OCI-LY3 (cell line): Measurements from ENCODE around the gene PTPN5.
"Not testable (repeated sequence)": the region's sequence is repeated elsewhere in the genome, so short reads cannot be mapped to it uniquely, and the experiment has no call there.

Experiments used
- H2AFZ ChIP-seq: fragments of 200-600, 300-600 bp; shearing (Covaris generic); 2 replicates; pipeline ENCODE4 v1.6.0; 2014; ENCODE audit warnings: antibody characterized with exemption, low read depth, low read length
- H3K27ac ChIP-seq: fragments of 200-600, 300-600 bp; sonication (generic); 2 replicates; pipeline ENCODE4 v1.5.1; 2014; ENCODE audit warnings: mild to moderate bottlenecking, low read length, moderate library complexity, mixed read lengths
- H3K27me3 ChIP-seq: fragments of 200-600, 300-600 bp; sonication (generic); 2 replicates; pipeline ENCODE4 v1.6.1; 2014; ENCODE audit warnings: low read depth, low read length, mixed read lengths
- H3K36me3 ChIP-seq: fragments of 200-600, 300-600 bp; sonication (generic); replicated peaks from 2 replicates; pipeline ENCODE3; 2014; ENCODE audit warnings: low read depth, low read length, mixed read lengths
- H3K4me1 ChIP-seq: fragments of 300-600, 200-600 bp; sonication (generic); 2 replicates; pipeline ENCODE4 v1.6.1; 2014; ENCODE audit warnings: low read length, mixed read lengths
- H3K4me2 ChIP-seq: fragments of 200-600, 300-600 bp; sonication (generic); 2 replicates; pipeline ENCODE4 v1.6.1; 2014; ENCODE audit warnings: low read length, mixed read lengths
- H3K4me3 ChIP-seq: fragments of 300-600, 200-600 bp; sonication (generic); 2 replicates; pipeline ENCODE4 v1.5.1; 2014; ENCODE audit warnings: antibody characterized with exemption, mild to moderate bottlenecking, low read length, moderate library complexity
- H3K79me2 ChIP-seq: fragments of 300-600, 200-600 bp; shearing (Covaris generic); 2 replicates; pipeline ENCODE4 v1.6.1; 2014; ENCODE audit warnings: mild to moderate bottlenecking, low read length, mixed read lengths
- H3K9ac ChIP-seq: fragments of 300-600, 200-600 bp; shearing (Covaris generic); 2 replicates; pipeline ENCODE4 v1.6.0; 2014; ENCODE audit warnings: mild to moderate bottlenecking, low read length, moderate library complexity
- H3K9me3 ChIP-seq: fragments of 200-600, 300-600 bp; shearing (Covaris generic); 2 replicates; pipeline ENCODE4 v1.6.1; 2014; ENCODE audit warnings: low read length, mixed read lengths; ENCODE audit not compliant: insufficient read depth
- H4K20me1 ChIP-seq: fragments of 200-600, 300-600 bp; sonication (generic); 2 replicates; pipeline ENCODE4 v1.6.1; 2016; ENCODE audit warnings: low read length, mixed read lengths; ENCODE audit not compliant: insufficient read depth
- EZH2phosphoT487 ChIP-seq: fragments of 200-600 bp; shearing (Covaris generic); IDR thresholded peaks from 2 replicates; pipeline ENCODE4 v1.6.1; 2018; ENCODE audit warnings: antibody characterized with exemption, mixed run types, low read depth
- TF ChIP-seq, protein P1 (sequence below): fragments of 200-600, 300-600 bp; sonication (generic); IDR thresholded peaks from 2 replicates; pipeline ENCODE4 v1.5.1; 2014; ENCODE audit warnings: antibody characterized with exemption, low read length, low read depth

PTPN5 gene

DNA sequence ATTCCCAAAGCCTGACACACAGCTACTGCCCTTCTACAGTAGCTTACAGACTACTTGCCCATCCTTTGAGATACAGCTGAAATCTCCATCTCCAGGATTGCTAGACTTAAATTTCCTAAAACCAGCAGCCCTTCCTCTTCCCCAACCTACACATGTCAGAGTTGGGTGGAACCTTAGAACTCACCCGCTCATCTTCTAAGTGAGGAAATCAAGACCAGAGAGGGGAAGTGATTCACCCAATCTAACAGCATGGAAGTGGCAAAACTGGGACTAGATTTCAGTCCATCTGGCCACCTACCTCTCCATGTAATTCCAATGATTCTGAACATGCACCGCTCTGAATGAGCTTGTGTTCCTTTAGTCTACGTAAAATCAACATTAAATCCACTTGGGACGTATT lies 94.0 kb downstream of the PTPN5 start:
- no peak overlapping the region for H3K4me3 ChIP-seq
- H4K20me1 ChIP-seq: no peaks in the 10 kb centered on the region
- H3K27ac ChIP-seq: no peak overlapping the region
- no peaks in the 10 kb centered on the region for H3K79me2 ChIP-seq
- no peaks in the 10 kb centered on the region for H3K9me3 ChIP-seq
- TF ChIP-seq, protein P1, sequence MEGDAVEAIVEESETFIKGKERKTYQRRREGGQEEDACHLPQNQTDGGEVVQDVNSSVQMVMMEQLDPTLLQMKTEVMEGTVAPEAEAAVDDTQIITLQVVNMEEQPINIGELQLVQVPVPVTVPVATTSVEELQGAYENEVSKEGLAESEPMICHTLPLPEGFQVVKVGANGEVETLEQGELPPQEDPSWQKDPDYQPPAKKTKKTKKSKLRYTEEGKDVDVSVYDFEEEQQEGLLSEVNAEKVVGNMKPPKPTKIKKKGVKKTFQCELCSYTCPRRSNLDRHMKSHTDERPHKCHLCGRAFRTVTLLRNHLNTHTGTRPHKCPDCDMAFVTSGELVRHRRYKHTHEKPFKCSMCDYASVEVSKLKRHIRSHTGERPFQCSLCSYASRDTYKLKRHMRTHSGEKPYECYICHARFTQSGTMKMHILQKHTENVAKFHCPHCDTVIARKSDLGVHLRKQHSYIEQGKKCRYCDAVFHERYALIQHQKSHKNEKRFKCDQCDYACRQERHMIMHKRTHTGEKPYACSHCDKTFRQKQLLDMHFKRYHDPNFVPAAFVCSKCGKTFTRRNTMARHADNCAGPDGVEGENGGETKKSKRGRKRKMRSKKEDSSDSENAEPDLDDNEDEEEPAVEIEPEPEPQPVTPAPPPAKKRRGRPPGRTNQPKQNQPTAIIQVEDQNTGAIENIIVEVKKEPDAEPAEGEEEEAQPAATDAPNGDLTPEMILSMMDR: no peak
- no peak overlapping the region for H3K9ac ChIP-seq
- peaks cover 31% of the 10 kb centered on the region for H3K27me3 ChIP-seq
- no peak overlapping the region for H2AFZ ChIP-seq
- no peak overlapping the region for H3K4me2 ChIP-seq
- no peaks in the 10 kb centered on the region for H3K36me3 ChIP-seq
- peaks cover 26% of the 10 kb centered on the region for H3K4me1 ChIP-seq

DNA sequence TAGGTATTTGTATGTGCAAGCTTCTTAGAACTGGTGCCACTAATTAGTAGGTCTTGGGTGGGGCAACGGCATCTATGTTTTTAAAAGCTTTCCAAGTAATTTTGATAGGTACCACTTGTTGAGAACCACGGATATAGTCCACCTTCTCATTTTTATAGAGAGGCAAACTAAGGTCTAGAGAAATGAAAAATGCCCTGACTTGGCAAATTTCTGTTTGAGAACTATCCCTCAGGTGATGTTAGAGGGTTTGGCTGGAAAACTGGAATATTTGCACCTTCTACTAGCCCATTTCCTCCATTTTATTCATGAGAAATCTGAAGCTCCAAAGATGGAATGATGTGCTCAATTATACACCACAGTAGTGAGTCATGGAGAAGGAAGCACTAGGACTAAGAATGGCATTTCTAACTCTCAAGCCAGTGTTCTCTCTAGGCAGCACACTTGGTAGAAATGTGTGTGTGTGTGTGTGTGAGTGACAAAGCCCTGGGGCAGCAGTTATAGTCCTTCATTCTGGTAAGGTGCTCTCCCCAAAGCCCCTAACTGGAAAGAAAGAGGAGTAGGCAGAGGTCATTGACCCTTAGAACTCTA lies 94.9 kb downstream of the PTPN5 start:
- Histone ChIP-seq H3K27ac (no peak overlapping the region), H3K4me3 (no peak overlapping the region), H2AFZ (no peak overlapping the region), H4K20me1 (no peaks in the 10 kb centered on the region), H3K79me2 (no peaks in the 10 kb centered on the region), H3K4me1 (peaks cover 26% of the 10 kb centered on the region), H3K9me3 (no peaks in the 10 kb centered on the region), H3K27me3 (peaks cover 32% of the 10 kb centered on the region), H3K9ac (no peak overlapping the region), H3K36me3 (no peaks in the 10 kb centered on the region), H3K4me2 (no peak overlapping the region)
- TF ChIP-seq EZH2phosphoT487: no peak
- TF ChIP-seq, protein P1: no peak

DNA sequence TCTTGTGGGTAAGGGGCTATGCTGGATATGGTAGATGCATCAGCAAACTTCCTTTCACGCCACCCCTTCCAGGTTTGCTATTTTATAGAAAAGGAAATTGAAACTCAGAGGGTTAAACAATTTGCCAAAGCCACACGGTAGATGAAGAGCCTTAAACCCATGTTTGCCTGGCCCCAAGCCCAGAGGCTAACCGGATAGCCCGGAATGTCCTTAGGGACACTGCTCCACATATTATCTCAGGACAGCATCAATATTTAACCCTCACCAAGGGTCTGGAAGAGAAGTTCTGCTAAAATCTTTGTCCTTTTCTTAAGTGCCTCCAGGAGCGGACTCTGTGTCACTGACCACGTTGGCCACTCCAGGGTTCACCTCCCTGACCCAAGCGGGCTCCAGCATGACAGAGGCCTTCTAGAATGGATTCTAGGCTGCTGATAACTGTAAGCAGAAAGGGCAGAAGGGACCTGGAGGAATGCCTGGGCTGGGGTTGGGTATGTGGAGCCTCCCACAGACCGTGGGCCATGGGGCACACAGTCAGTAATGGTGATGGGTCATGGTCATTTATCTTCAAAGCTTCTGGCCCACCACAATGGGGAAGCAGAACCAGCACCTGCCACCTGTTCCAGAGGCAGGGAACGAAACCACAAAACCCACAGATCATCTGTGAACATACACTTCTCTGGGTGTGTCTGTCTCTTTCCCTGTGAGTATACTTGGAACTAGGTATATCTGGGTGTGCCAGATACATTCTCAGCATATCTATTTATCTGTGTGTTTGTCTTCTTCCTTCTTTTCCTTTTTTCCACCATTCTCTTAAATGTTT lies 98.4 kb downstream of the PTPN5 start:
- Histone ChIP-seq H2AFZ (no peak overlapping the region), H3K4me3 (no peak overlapping the region), H3K9me3 (no peaks in the 10 kb centered on the region), H3K36me3 (no peaks in the 10 kb centered on the region), H4K20me1 (no peaks in the 10 kb centered on the region), H3K27ac (no peak overlapping the region), H3K79me2 (no peaks in the 10 kb centered on the region), H3K27me3 (peaks cover 24% of the 10 kb centered on the region), H3K4me2 (no peak overlapping the region), H3K4me1 (peaks cover 11% of the 10 kb centered on the region), H3K9ac (no peak overlapping the region)
- TF ChIP-seq EZH2phosphoT487: no peak
- TF ChIP-seq, protein P1: no peak

DNA sequence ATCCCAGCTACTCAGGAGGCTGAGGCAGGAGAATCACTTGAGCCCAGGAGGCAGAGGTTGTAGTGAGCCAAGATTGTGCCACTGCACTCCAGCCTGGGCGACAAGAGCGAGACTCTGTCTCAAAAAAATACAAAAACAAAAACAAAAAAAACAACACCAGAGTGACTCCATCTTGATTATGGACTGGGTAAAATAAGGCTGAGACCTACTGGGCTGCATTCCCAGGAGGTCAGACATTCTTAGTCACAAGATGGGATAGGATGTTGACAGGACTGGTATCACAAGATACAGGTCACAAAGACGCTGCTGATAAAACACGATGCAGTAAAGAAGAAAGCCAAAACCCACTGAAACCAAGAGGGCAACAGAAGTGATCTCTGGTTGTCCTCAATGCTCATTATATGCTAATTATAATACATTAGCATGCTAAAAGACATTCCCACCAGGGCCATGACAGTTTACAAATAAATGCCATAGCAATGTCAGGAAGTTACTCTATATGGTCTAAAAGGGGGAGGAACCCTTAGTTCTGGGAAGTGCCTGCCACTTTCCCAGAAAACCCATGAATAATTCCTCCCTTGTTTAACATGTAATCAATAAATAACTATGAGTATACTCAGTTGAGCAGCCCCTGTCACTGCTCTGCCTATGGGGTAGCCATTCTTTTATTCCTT lies 100.0 kb downstream of the PTPN5 start:
- not testable (repeated sequence) for H2AFZ ChIP-seq, H3K79me2 ChIP-seq, H3K4me2 ChIP-seq, H3K9me3 ChIP-seq, H3K36me3 ChIP-seq, H4K20me1 ChIP-seq, H3K4me3 ChIP-seq, H3K9ac ChIP-seq, H3K27ac ChIP-seq
- peaks cover 11% of the 10 kb centered on the region for H3K4me1 ChIP-seq
- 0 out of 2 replicates have a peak, but pooled peaks cover 13% of the 10 kb centered on the region for H3K27me3 ChIP-seq
